H1 (cell line): Measurements from ENCODE around the gene ELOVL5. TPM values are rescaled to one million over a fixed set of nuclear protein-coding genes. Genes with fewer than 3 reads are reported as not detected.

Source experiments
- JUN ChIP-seq: IDR thresholded peaks from 2 replicates; pipeline ENCODE4 v1.6.1; 2011; ENCODE audit warnings: low read depth, mild to moderate bottlenecking, improper control_type of control experiment, low read length
- JUND ChIP-seq: IDR thresholded peaks from 2 replicates; pipeline ENCODE4 v1.6.1; 2011; ENCODE audit warnings: mild to moderate bottlenecking, improper control_type of control experiment, low read length
- PHF8 ChIP-seq: fragments of 200-600 bp; sonication (generic); conservative IDR thresholded peaks from 2 replicates; pipeline ENCODE4 v1.7.1; 2012; ENCODE audit warnings: low read depth, mild to moderate bottlenecking, inconsistent platforms, low read length, moderate library complexity
- SIN3A ChIP-seq, 2 experiments: IDR thresholded peaks in 1 of 2; conservative IDR thresholded peaks in 1 of 2; 2 replicates each; pipeline ENCODE4 v1.6.1; 2011 to 2012; ENCODE audit warnings: low read length in 2 of 2, improper control_type of control experiment in 1 of 2, low read depth in 1 of 2, mild to moderate bottlenecking in 1 of 2
- SP1 ChIP-seq: IDR thresholded peaks from 2 replicates; pipeline ENCODE4 v1.6.1; 2011; ENCODE audit warnings: low read depth, low read length
- polyA plus RNA-seq, 7 experiments: library from polyadenylated mRNA; depleted of rRNA in 3 of 7; stranded (reverse) in 5 of 7; unstranded in 2 of 7; fragments of >200 nt in 5 of 7; fragments of 200-250 nt in 2 of 7; gene quantifications; 1 replicate in 5 of 7; 2 replicates in 1 of 7; 4 replicates in 1 of 7; pipeline versions ENCODE4 v1.2.1 to v1.2.3, GENCODE V29; 2011 to 2013; ENCODE audit warnings: missing spikeins in 2 of 7, mixed read lengths in 2 of 7
- total RNA-seq: library from RNA; stranded (reverse); fragmentation: NEBNext Ultra II Directional; extraction: Animal tissue kit (Norgen Biotek cat#: 25700); gene quantifications from 2 replicates; pipeline ENCODE4 v1.2.1, GENCODE V29; 2021
- TF ChIP-seq, protein P1 (sequence below): fragments of 300-600 bp; sonication (generic); IDR thresholded peaks from 2 replicates; pipeline ENCODE4 v1.7.1; 2012; ENCODE audit warnings: low read length, moderate library complexity, mild to moderate bottlenecking, inconsistent platforms; ENCODE audit not compliant: insufficient replicate concordance
- TF ChIP-seq, protein P2 (sequence below): IDR thresholded peaks from 2 replicates; pipeline ENCODE4 v1.6.1; 2011; ENCODE audit warnings: low read length, improper control_type of control experiment

The ELOVL5 gene
- total and polyA plus RNA-seq, 2 of the 8 experiments (the other 6 are each of a cell fraction or from before 2014, with no cell fraction given), result 113 to 156 TPM

GRCh38 chr6:53325785-53326184 lies 23.0 kb downstream of the ELOVL5 start (continued):
- TF ChIP-seq, protein P1, sequence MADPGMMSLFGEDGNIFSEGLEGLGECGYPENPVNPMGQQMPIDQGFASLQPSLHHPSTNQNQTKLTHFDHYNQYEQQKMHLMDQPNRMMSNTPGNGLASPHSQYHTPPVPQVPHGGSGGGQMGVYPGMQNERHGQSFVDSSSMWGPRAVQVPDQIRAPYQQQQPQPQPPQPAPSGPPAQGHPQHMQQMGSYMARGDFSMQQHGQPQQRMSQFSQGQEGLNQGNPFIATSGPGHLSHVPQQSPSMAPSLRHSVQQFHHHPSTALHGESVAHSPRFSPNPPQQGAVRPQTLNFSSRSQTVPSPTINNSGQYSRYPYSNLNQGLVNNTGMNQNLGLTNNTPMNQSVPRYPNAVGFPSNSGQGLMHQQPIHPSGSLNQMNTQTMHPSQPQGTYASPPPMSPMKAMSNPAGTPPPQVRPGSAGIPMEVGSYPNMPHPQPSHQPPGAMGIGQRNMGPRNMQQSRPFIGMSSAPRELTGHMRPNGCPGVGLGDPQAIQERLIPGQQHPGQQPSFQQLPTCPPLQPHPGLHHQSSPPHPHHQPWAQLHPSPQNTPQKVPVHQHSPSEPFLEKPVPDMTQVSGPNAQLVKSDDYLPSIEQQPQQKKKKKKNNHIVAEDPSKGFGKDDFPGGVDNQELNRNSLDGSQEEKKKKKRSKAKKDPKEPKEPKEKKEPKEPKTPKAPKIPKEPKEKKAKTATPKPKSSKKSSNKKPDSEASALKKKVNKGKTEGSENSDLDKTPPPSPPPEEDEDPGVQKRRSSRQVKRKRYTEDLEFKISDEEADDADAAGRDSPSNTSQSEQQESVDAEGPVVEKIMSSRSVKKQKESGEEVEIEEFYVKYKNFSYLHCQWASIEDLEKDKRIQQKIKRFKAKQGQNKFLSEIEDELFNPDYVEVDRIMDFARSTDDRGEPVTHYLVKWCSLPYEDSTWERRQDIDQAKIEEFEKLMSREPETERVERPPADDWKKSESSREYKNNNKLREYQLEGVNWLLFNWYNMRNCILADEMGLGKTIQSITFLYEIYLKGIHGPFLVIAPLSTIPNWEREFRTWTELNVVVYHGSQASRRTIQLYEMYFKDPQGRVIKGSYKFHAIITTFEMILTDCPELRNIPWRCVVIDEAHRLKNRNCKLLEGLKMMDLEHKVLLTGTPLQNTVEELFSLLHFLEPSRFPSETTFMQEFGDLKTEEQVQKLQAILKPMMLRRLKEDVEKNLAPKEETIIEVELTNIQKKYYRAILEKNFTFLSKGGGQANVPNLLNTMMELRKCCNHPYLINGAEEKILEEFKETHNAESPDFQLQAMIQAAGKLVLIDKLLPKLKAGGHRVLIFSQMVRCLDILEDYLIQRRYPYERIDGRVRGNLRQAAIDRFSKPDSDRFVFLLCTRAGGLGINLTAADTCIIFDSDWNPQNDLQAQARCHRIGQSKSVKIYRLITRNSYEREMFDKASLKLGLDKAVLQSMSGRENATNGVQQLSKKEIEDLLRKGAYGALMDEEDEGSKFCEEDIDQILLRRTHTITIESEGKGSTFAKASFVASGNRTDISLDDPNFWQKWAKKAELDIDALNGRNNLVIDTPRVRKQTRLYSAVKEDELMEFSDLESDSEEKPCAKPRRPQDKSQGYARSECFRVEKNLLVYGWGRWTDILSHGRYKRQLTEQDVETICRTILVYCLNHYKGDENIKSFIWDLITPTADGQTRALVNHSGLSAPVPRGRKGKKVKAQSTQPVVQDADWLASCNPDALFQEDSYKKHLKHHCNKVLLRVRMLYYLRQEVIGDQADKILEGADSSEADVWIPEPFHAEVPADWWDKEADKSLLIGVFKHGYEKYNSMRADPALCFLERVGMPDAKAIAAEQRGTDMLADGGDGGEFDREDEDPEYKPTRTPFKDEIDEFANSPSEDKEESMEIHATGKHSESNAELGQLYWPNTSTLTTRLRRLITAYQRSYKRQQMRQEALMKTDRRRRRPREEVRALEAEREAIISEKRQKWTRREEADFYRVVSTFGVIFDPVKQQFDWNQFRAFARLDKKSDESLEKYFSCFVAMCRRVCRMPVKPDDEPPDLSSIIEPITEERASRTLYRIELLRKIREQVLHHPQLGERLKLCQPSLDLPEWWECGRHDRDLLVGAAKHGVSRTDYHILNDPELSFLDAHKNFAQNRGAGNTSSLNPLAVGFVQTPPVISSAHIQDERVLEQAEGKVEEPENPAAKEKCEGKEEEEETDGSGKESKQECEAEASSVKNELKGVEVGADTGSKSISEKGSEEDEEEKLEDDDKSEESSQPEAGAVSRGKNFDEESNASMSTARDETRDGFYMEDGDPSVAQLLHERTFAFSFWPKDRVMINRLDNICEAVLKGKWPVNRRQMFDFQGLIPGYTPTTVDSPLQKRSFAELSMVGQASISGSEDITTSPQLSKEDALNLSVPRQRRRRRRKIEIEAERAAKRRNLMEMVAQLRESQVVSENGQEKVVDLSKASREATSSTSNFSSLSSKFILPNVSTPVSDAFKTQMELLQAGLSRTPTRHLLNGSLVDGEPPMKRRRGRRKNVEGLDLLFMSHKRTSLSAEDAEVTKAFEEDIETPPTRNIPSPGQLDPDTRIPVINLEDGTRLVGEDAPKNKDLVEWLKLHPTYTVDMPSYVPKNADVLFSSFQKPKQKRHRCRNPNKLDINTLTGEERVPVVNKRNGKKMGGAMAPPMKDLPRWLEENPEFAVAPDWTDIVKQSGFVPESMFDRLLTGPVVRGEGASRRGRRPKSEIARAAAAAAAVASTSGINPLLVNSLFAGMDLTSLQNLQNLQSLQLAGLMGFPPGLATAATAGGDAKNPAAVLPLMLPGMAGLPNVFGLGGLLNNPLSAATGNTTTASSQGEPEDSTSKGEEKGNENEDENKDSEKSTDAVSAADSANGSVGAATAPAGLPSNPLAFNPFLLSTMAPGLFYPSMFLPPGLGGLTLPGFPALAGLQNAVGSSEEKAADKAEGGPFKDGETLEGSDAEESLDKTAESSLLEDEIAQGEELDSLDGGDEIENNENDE, result no peak
- TF ChIP-seq, protein P2, sequence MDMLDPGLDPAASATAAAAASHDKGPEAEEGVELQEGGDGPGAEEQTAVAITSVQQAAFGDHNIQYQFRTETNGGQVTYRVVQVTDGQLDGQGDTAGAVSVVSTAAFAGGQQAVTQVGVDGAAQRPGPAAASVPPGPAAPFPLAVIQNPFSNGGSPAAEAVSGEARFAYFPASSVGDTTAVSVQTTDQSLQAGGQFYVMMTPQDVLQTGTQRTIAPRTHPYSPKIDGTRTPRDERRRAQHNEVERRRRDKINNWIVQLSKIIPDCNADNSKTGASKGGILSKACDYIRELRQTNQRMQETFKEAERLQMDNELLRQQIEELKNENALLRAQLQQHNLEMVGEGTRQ, result no peak
- TF ChIP-seq JUND (no peak), PHF8 (no peak), SIN3A (conservative IDR thresholded peaks at IDR 0.05 in 1 of 2, IDR thresholded peaks at IDR 0.05 in 1 of 2; ENCODE audit: low read depth in 1 of 2, low read length in 2 of 2) (no peak), JUN (no peak), SP1 (no peak)
- TF ChIP-seq, all 59 proteins: peak for 0
